ENCODE measurements around the gene FABP6. TPM values are rescaled to one million over a fixed set of nuclear protein-coding genes. Genes with fewer than 3 reads are reported as not detected.

Gene FABP6
- polyA plus RNA-seq, 3 donors: not detected

GRCh38 chr5:160271396-160271795 lies 42.1 kb downstream of the FABP6 start:
- intact Hi-C loops (cut with micrococcal nuclease): no loop called here
- H3K4me2 ChIP-seq (replicated peaks; ENCODE audit: extremely low read depth, low read length, poor library complexity, severe bottlenecking): no peak overlapping the region
- H3K4me1 ChIP-seq (ENCODE audit: control insufficient read depth in 1 of 2, insufficient read depth in 2 of 2, low read length in 2 of 2): peaks cover 28 to 30% of the 10 kb centered on the region in 2 donors
- H3K27me3 Mint-ChIP-seq (ENCODE audit: low read depth in 3 of 3): peaks cover 7 to 15% (median 9%) of the 10 kb centered on the region in 3 donors
- H3K9ac ChIP-seq (ENCODE audit: insufficient read depth, low read length, poor library complexity, severe bottlenecking): no peak overlapping the region
- 24% methylated on average over 7 of the region's 8 CpGs for WGBS (ENCODE audit: insufficient coverage)
- no peaks in the 10 kb centered on the region for H3K79me2 ChIP-seq (ENCODE audit: insufficient read depth, low read length)
- no peaks in the 10 kb centered on the region for H3K9me3 ChIP-seq (replicated peaks in 1 of 2; ENCODE audit: control insufficient read depth in 1 of 2, insufficient read depth in 1 of 2, low read length in 2 of 2)
- H3K36me3 Mint-ChIP-seq: peaks cover 0 to 3% of the 10 kb centered on the region in 2 donors
- no peaks in the 10 kb centered on the region for H3K36me3 ChIP-seq (replicated peaks in 1 of 2; ENCODE audit: control insufficient read depth in 1 of 2, insufficient read depth in 2 of 2, low read length in 2 of 2)
- peaks cover 0 to 3% (median 0%) of the 10 kb centered on the region in 7 donors for H3K9me3 Mint-ChIP-seq
- TF ChIP-seq CTCF (IDR thresholded peaks at IDR 0.05): no peak
- H3K4me3 Mint-ChIP-seq: peak overlapping the region in 1 of 2 donors; percentile 39
- H3K4me1 Mint-ChIP-seq: peaks cover 33% of the 10 kb centered on the region
- DNase-seq: no peak
- peaks cover 2 to 5% of the 10 kb centered on the region in 2 donors for H3K27me3 ChIP-seq (ENCODE audit: control insufficient read depth in 2 of 2, insufficient read depth in 2 of 2, low read length in 2 of 2)
- no peak overlapping the region for H2AFZ ChIP-seq (ENCODE audit: insufficient read depth, low read depth, low read length, poor library complexity, severe bottlenecking)
- no peak overlapping the region for H3K4me3 ChIP-seq (replicated peaks in 1 of 3; ENCODE audit: low read depth in 2 of 3, low read length in 3 of 3)
- peak overlapping the region in 2 of 7 donors; percentile 4 to 14 for H3K27ac Mint-ChIP-seq
- no peaks in the 10 kb centered on the region for H4K20me1 ChIP-seq (ENCODE audit: insufficient read depth, low read length)
- H3K27ac ChIP-seq (ENCODE audit: low read depth in 1 of 2, low read length in 2 of 2): no peak overlapping the region

GRCh38 chr5:160271836-160272235 lies 42.5 kb downstream of the FABP6 start:
- H3K9me3 Mint-ChIP-seq: peaks cover 0 to 3% (median 0%) of the 10 kb centered on the region in 7 donors
- H4K20me1 ChIP-seq (ENCODE audit: insufficient read depth, low read length): no peaks in the 10 kb centered on the region
- H3K4me3 Mint-ChIP-seq: no peak overlapping the region
- WGBS (ENCODE audit: insufficient coverage): 29% methylated on average over 3 of the region's 6 CpGs
- peaks cover 7 to 15% (median 9%) of the 10 kb centered on the region in 3 donors for H3K27me3 Mint-ChIP-seq (ENCODE audit: low read depth in 3 of 3)
- H3K27me3 ChIP-seq (ENCODE audit: control insufficient read depth in 2 of 2, insufficient read depth in 2 of 2, low read length in 2 of 2): peaks cover 2 to 5% of the 10 kb centered on the region in 2 donors
- H3K36me3 Mint-ChIP-seq: peaks cover 0 to 3% of the 10 kb centered on the region in 2 donors
- no peaks in the 10 kb centered on the region for H3K36me3 ChIP-seq (replicated peaks in 1 of 2; ENCODE audit: control insufficient read depth in 1 of 2, insufficient read depth in 2 of 2, low read length in 2 of 2)
- no peak overlapping the region for H3K27ac ChIP-seq (ENCODE audit: low read depth in 1 of 2, low read length in 2 of 2)
- intact Hi-C loops (cut with micrococcal nuclease): no loop called here
- no peaks in the 10 kb centered on the region for H3K79me2 ChIP-seq (ENCODE audit: insufficient read depth, low read length)
- TF ChIP-seq CTCF (IDR thresholded peaks at IDR 0.05): no peak
- no peak for DNase-seq
- no peak overlapping the region for H3K4me3 ChIP-seq (replicated peaks in 1 of 3; ENCODE audit: low read depth in 2 of 3, low read length in 3 of 3)
- no peak overlapping the region for H2AFZ ChIP-seq (ENCODE audit: insufficient read depth, low read depth, low read length, poor library complexity, severe bottlenecking)
- peak overlapping the region in 1 of 7 donors; percentile 58 for H3K27ac Mint-ChIP-seq
- H3K4me1 ChIP-seq (ENCODE audit: control insufficient read depth in 1 of 2, insufficient read depth in 2 of 2, low read length in 2 of 2): peaks cover 28 to 30% of the 10 kb centered on the region in 2 donors
- H3K4me1 Mint-ChIP-seq: peaks cover 33% of the 10 kb centered on the region
- no peak overlapping the region for H3K4me2 ChIP-seq (replicated peaks; ENCODE audit: extremely low read depth, low read length, poor library complexity, severe bottlenecking)
- H3K9me3 ChIP-seq (replicated peaks in 1 of 2; ENCODE audit: control insufficient read depth in 1 of 2, insufficient read depth in 1 of 2, low read length in 2 of 2): no peaks in the 10 kb centered on the region
- H3K9ac ChIP-seq (ENCODE audit: insufficient read depth, low read length, poor library complexity, severe bottlenecking): no peak overlapping the region
